T follicular helper cell (primary cell): ENCODE results near the gene NOM1.

Source experiments
- DNase-seq: peaks from one replicate; pipeline ENCODE4 v3.0.0-alpha.2; 2020; ENCODE audit warnings: low read depth

NOM1 gene

GRCh38 chr7:157017603-157018327 is 68.3 kb downstream of the NOM1 start:
- DNase-seq = no peak

- no peak for DNase-seq
Measured at GRCh38 chr7:157018328-157018996, 69.0 kb downstream of the NOM1 start.

- DNase-seq = no peak
Measured at GRCh38 chr7:157018997-157019608, 69.6 kb downstream of the NOM1 start.

GRCh38 chr7:157019718-157020451 is 70.4 kb downstream of the NOM1 start:
- DNase-seq = no peak

- no peak for DNase-seq
Measured at GRCh38 chr7:157020514-157021070, 71.1 kb downstream of the NOM1 start.

- no peak for DNase-seq
Measured at GRCh38 chr7:157021071-157021870, 71.8 kb downstream of the NOM1 start.

- no peak for DNase-seq
Measured at GRCh38 chr7:157021871-157022680, 72.6 kb downstream of the NOM1 start.
